Transverse colon (tissue), 4 donors: Measurements from ENCODE around the gene CFAP46. TPM values are rescaled to one million over a fixed set of nuclear protein-coding genes. Genes with fewer than 3 reads are reported as not detected.

Experiments used
- DNase-seq: peaks from one replicate; pipeline ENCODE4 v3.0.0-alpha.2; 2019
- H3K27ac ChIP-seq, 4 donors: fragments of 200-600 bp; sonication (generic); 2 replicates each; pipeline ENCODE4 v1.5.1; 2016 to 2018; ENCODE audit warnings: inconsistent platforms in 4 of 4
- H3K27me3 ChIP-seq: fragments of 200-600 bp; sonication (generic); 2 replicates; pipeline ENCODE4 v1.5.1; 2017; ENCODE audit warnings: inconsistent platforms
- H3K36me3 ChIP-seq, 4 donors: fragments of 200-600 bp; sonication (generic); 2 replicates each; pipeline ENCODE4 v1.5.1; 2017 to 2019; ENCODE audit warnings: inconsistent platforms in 4 of 4
- H3K4me1 ChIP-seq, 4 donors: fragments of 200-600 bp; sonication (generic); 2 replicates each; pipeline ENCODE4 v1.5.1; 2017 to 2020; ENCODE audit warnings: inconsistent platforms in 4 of 4
- H3K4me3 ChIP-seq, 4 donors: fragments of 200-600 bp; sonication (generic); 1 replicate in 1 of 4; 2 replicates in 3 of 4; pipeline versions ENCODE4 v1.5.1 to v1.6.1; 2017 to 2019; ENCODE audit warnings: inconsistent platforms in 4 of 4
- H3K9me3 ChIP-seq, 2 donors: fragments of 200-600 bp; sonication (generic); 2 replicates each; pipeline ENCODE4 v1.5.1; 2017 to 2019; ENCODE audit warnings: inconsistent platforms in 2 of 2
- CTCF ChIP-seq, 5 experiments: fragments of 200-600 bp in 3 of 5; fragments of 450-650 bp in 2 of 5; sonication (generic) in 3 of 5; IDR thresholded peaks; 1 replicate in 2 of 5; 2 replicates in 3 of 5; pipeline ENCODE4 v1.5.1; 2016 to 2017; ENCODE audit warnings: antibody characterized with exemption in 5 of 5, inconsistent platforms in 3 of 5, mild to moderate bottlenecking in 2 of 5, moderate library complexity in 1 of 5
- EP300 ChIP-seq: sonication (generic); formaldehyde crosslinking; IDR thresholded peaks from one replicate; pipeline ENCODE4 v1.6.1; 2017; ENCODE audit warnings: antibody characterized with exemption, low read depth
- POLR2A ChIP-seq: fragments of 450-650 bp; IDR thresholded peaks from one replicate; pipeline ENCODE4 v1.6.1; 2016; ENCODE audit warnings: antibody characterized with exemption, mild to moderate bottlenecking, moderate library complexity
- POLR2AphosphoS5 ChIP-seq, 3 donors: sonication (generic); formaldehyde crosslinking; IDR thresholded peaks; one replicate each; pipeline ENCODE4 v1.6.1; 2016; ENCODE audit warnings: antibody characterized with exemption in 3 of 3
- WGBS, 2 donors: methylation state at CpG; one replicate each; pipeline ENCODE4 v1.1.5; 2018; ENCODE audit warnings: low coverage in 1 of 2; 5-methylcytosine and 5-hydroxymethylcytosine counted together
- in situ Hi-C, 4 donors: fragments of 200-750 bp; cut with MboI; loops; one replicate each; pipeline versions ENCODE4 v1.15.0 to v1.15.1; 2017; ENCODE audit warnings: low sequenced_read_pairs in 3 of 4, low pct_ligation_motif_present in 1 of 4, low pct_unique_long_range_greater_than_20kb in 1 of 4
- intact Hi-C: fragments of 100-400 bp; cut with DNase I; formaldehyde crosslinking; loops from one replicate; pipeline ENCODE4 v1.15.1; 2023; ENCODE audit warnings: low total_unique reads
- total RNA-seq, 4 donors: library from RNA; depleted of rRNA; stranded (reverse); fragments of >200 nt; gene quantifications; one replicate each; pipeline ENCODE4 v1.1.0, GENCODE V29; 2016

Gene CFAP46
- total RNA-seq, 4 donors from 2014 or later = not detected

DNA sequence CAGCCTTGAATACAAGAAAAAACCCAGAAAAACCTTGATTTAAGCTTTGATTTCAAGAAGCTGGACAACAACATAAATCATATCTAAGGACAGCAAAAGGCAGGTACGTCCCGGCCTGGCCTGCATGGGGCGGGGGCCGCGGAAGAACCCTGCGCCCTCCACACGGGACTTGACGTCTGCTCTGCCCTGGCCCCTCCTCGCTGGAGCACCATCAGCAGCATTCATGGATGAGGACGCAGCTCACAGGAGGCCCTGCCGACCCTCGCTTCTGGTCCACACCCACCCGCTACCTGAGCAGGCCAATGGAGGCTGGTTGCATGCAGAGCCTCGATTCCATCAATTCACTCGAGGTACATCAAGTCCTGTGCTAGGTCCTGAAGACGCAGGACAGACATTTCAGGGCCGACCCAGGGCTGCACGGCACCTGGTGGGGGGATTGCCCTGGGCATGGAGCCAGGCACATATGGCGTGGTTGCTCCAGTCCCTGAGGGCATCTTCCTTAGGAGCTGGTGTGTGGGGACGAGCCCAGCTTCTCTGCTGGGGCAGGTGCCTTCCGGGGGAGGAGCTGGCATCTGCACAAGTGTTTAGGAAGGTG is 93.3 kb downstream of the CFAP46 start:
- no peak for DNase-seq
- no peak overlapping the region for H3K4me3 ChIP-seq
- in situ Hi-C loops = no loop called here

GRCh38 chr10:132848291-132848701 is 94.1 kb downstream of the CFAP46 start:
- in situ Hi-C loops (no loop called here), intact Hi-C loops (no loop called here)
- Histone ChIP-seq H3K4me3 (no peak overlapping the region), H3K9me3 (no peaks in the 10 kb centered on the region), H3K36me3 (no peaks in the 10 kb centered on the region), H3K27ac (no peak overlapping the region), H3K27me3 (peaks cover 30% of the 10 kb centered on the region), H3K4me1 (peaks cover 0 to 7% (median 0%) of the 10 kb centered on the region in 4 donors)
- 0 to 14% methylated on average over 1 to 11 of the region's 12 CpGs for WGBS, 2 donors
- no peak for DNase-seq
- TF ChIP-seq POLR2A (no peak), POLR2AphosphoS5 (IDR thresholded peaks at IDR 0.05) (no peak)

More for the DNA sequence above, 93.3 kb downstream of the CFAP46 start:
- no peak for TF ChIP-seq CTCF (IDR thresholded peaks at IDR 0.05)
- no peak for TF ChIP-seq EP300
- no peak for TF ChIP-seq POLR2A
- TF ChIP-seq POLR2AphosphoS5 (IDR thresholded peaks at IDR 0.05) = no peak
- intact Hi-C loops = no loop called here
- H3K4me1 ChIP-seq = peaks cover 0 to 7% (median 0%) of the 10 kb centered on the region in 4 donors
- H3K9me3 ChIP-seq = no peaks in the 10 kb centered on the region
- peaks cover 34% of the 10 kb centered on the region for H3K27me3 ChIP-seq
- WGBS, 2 donors = 44 to 76% methylated on average over 6 to 21 of the region's 21 CpGs
- no peak overlapping the region for H3K27ac ChIP-seq
- H3K36me3 ChIP-seq = no peaks in the 10 kb centered on the region

DNA sequence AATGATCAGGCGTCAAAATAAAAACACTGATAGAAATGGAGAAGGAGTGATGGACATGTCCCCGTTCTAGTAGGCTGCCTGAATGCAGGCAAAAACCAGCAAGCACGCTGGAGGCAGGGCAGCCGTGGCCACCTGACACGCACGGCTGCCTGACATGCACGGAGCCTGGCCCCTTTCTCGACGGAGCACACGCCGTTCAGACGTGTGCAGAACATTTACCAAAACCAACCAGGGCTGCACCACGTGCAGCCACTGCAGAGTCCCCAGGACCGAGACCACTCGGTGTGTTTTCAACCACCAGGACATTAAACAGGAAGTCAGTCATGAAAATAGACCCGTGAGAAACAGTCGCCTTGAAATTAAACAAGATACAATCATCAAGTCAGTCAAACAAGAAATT is 94.5 kb downstream of the CFAP46 start:
- DNase-seq = no peak

GRCh38 chr10:132847416-132847777 is 95.0 kb downstream of the CFAP46 start:
- H3K27me3 ChIP-seq = peaks cover 28% of the 10 kb centered on the region
- intact Hi-C loops = no loop called here
- peaks cover 0 to 7% (median 0%) of the 10 kb centered on the region in 4 donors for H3K4me1 ChIP-seq
- WGBS, 2 donors = 78% methylated on average over 6 of the region's 10 CpGs; no CpG with 5 or more reads in 1 of the 2 donors
- no peak overlapping the region for H3K4me3 ChIP-seq
- TF ChIP-seq CTCF (IDR thresholded peaks at IDR 0.05) (no peak), EP300 (no peak), POLR2A (no peak), POLR2AphosphoS5 (IDR thresholded peaks at IDR 0.05) (no peak)
- H3K36me3 ChIP-seq = no peaks in the 10 kb centered on the region
- DNase-seq = no peak
- in situ Hi-C loops = no loop called here
- no peak overlapping the region for H3K27ac ChIP-seq
- H3K9me3 ChIP-seq = peaks cover 4 to 6% of the 10 kb centered on the region in 2 donors

More for the DNA sequence above, 94.5 kb downstream of the CFAP46 start:
- in situ Hi-C loops = no loop called here
- H3K4me1 ChIP-seq = peaks cover 0 to 7% (median 0%) of the 10 kb centered on the region in 4 donors
- no peak overlapping the region for H3K27ac ChIP-seq
- peaks cover 0 to 2% of the 10 kb centered on the region in 2 donors for H3K9me3 ChIP-seq
- intact Hi-C loops = no loop called here
- WGBS, 2 donors = 0 to 30% methylated on average over 2 to 17 of the region's 17 CpGs
- H3K27me3 ChIP-seq = peaks cover 28% of the 10 kb centered on the region
- H3K4me3 ChIP-seq = no peak overlapping the region
- H3K36me3 ChIP-seq = no peaks in the 10 kb centered on the region
- no peak for TF ChIP-seq POLR2A
- no peak for TF ChIP-seq CTCF (IDR thresholded peaks at IDR 0.05)
- no peak for TF ChIP-seq EP300
- TF ChIP-seq POLR2AphosphoS5 (IDR thresholded peaks at IDR 0.05) = no peak
